ENCODE data around the gene CEP120. TPM values are rescaled to one million over a fixed set of nuclear protein-coding genes. Genes with fewer than 3 reads are reported as not detected.

Gene CEP120
- total RNA-seq, 2 experiments from 2014 or later, result 69.9 to 74.9 TPM

GRCh38 chr5:123455095-123455494, 31.9 kb upstream of the CEP120 start:
- CTCF ChIA-PET, result interaction anchor here (1.2 kb wide), 1 partner anchor 29 kb away, joined by 4 read pairs; no protein-coding TSS in a partner anchor
- intact Hi-C loops (cut with DNase I, micrococcal nuclease), result no loop called here
- ATAC-seq (ENCODE audit: poor library complexity) (no peak), DNase-seq (no peak)
- H3K4me3 ChIP-seq (ENCODE audit: low read length), result no peak overlapping the region
- no peaks in the 10 kb centered on the region for H3K27me3 ChIP-seq (ENCODE audit: control insufficient read depth in 1 of 2, insufficient read depth in 2 of 2, low read length in 2 of 2)
- no peak overlapping the region for H3K27ac ChIP-seq (ENCODE audit: low read depth in 1 of 2, low read length in 2 of 2)
- no peaks in the 10 kb centered on the region for H3K36me3 ChIP-seq (ENCODE audit: insufficient read depth, low read length)
- POLR2A ChIA-PET, result no interaction called here
- no peak overlapping the region for H3K4me3 Mint-ChIP-seq
- H3K9me3 Mint-ChIP-seq, result peaks cover 2% of the 10 kb centered on the region
- no peak overlapping the region for H3K27ac Mint-ChIP-seq
- H3K4me1 Mint-ChIP-seq (ENCODE audit: low read depth), result peaks cover 2% of the 10 kb centered on the region
- no peaks in the 10 kb centered on the region for H3K9me3 ChIP-seq (ENCODE audit: control insufficient read depth in 1 of 2, insufficient read depth in 1 of 2, low read length in 2 of 2)
- no peaks in the 10 kb centered on the region for H3K27me3 Mint-ChIP-seq
- no peaks in the 10 kb centered on the region for H3K4me1 ChIP-seq (ENCODE audit: insufficient read depth, low read length)
- H3K36me3 Mint-ChIP-seq (ENCODE audit: low read depth), result no peaks in the 10 kb centered on the region
- TF ChIP-seq, protein P1, sequence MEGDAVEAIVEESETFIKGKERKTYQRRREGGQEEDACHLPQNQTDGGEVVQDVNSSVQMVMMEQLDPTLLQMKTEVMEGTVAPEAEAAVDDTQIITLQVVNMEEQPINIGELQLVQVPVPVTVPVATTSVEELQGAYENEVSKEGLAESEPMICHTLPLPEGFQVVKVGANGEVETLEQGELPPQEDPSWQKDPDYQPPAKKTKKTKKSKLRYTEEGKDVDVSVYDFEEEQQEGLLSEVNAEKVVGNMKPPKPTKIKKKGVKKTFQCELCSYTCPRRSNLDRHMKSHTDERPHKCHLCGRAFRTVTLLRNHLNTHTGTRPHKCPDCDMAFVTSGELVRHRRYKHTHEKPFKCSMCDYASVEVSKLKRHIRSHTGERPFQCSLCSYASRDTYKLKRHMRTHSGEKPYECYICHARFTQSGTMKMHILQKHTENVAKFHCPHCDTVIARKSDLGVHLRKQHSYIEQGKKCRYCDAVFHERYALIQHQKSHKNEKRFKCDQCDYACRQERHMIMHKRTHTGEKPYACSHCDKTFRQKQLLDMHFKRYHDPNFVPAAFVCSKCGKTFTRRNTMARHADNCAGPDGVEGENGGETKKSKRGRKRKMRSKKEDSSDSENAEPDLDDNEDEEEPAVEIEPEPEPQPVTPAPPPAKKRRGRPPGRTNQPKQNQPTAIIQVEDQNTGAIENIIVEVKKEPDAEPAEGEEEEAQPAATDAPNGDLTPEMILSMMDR (IDR thresholded peaks at IDR 0.05), result no peak

GRCh38 chr5:123454259-123454911, 31.2 kb upstream of the CEP120 start:
- ChIA-PET POLR2A (no interaction called here), CTCF (interaction anchor here (1.2 kb wide), 1 partner anchor 29 kb away, joined by 4 read pairs; no protein-coding TSS in a partner anchor)
- no peaks in the 10 kb centered on the region for H3K27me3 ChIP-seq (ENCODE audit: control insufficient read depth in 1 of 2, insufficient read depth in 2 of 2, low read length in 2 of 2)
- H3K27me3 Mint-ChIP-seq, result no peaks in the 10 kb centered on the region
- H3K9me3 Mint-ChIP-seq, result no peaks in the 10 kb centered on the region
- no peak overlapping the region for H3K4me3 ChIP-seq (ENCODE audit: low read length)
- ATAC-seq (ENCODE audit: poor library complexity) (no peak), DNase-seq (no peak)
- no peaks in the 10 kb centered on the region for H3K36me3 ChIP-seq (ENCODE audit: insufficient read depth, low read length)
- no peaks in the 10 kb centered on the region for H3K36me3 Mint-ChIP-seq (ENCODE audit: low read depth)
- no peak overlapping the region for H3K27ac Mint-ChIP-seq
- intact Hi-C loops (cut with DNase I, micrococcal nuclease), result no loop called here
- no peaks in the 10 kb centered on the region for H3K4me1 Mint-ChIP-seq (ENCODE audit: low read depth)
- no peak overlapping the region for H3K4me3 Mint-ChIP-seq
- no peaks in the 10 kb centered on the region for H3K9me3 ChIP-seq (ENCODE audit: control insufficient read depth in 1 of 2, insufficient read depth in 1 of 2, low read length in 2 of 2)
- H3K27ac ChIP-seq (ENCODE audit: low read depth in 1 of 2, low read length in 2 of 2), result no peak overlapping the region
- TF ChIP-seq, protein P1 (IDR thresholded peaks at IDR 0.05), result no peak
- H3K4me1 ChIP-seq (ENCODE audit: insufficient read depth, low read length), result no peaks in the 10 kb centered on the region

- H3K4me3 Mint-ChIP-seq, result no peak overlapping the region
- Histone ChIP-seq H3K27ac (ENCODE audit: low read depth in 1 of 2, low read length in 2 of 2) (no peak overlapping the region), H3K4me3 (ENCODE audit: low read length) (no peak overlapping the region), H3K27me3 (ENCODE audit: control insufficient read depth in 1 of 2, insufficient read depth in 2 of 2, low read length in 2 of 2) (no peaks in the 10 kb centered on the region), H3K36me3 (ENCODE audit: insufficient read depth, low read length) (no peaks in the 10 kb centered on the region), H3K9me3 (ENCODE audit: control insufficient read depth in 1 of 2, insufficient read depth in 1 of 2, low read length in 2 of 2) (no peaks in the 10 kb centered on the region), H3K4me1 (ENCODE audit: insufficient read depth, low read length) (no peaks in the 10 kb centered on the region)
- no peak overlapping the region for H3K27ac Mint-ChIP-seq
- no peaks in the 10 kb centered on the region for H3K27me3 Mint-ChIP-seq
- TF ChIP-seq, protein P1 (IDR thresholded peaks at IDR 0.05), result no peak
- H3K36me3 Mint-ChIP-seq (ENCODE audit: low read depth), result no peaks in the 10 kb centered on the region
- DNase-seq, result no peak
- H3K4me1 Mint-ChIP-seq (ENCODE audit: low read depth), result peaks cover 6% of the 10 kb centered on the region
- H3K9me3 Mint-ChIP-seq, result no peaks in the 10 kb centered on the region
- ChIA-PET POLR2A (no interaction called here), CTCF (interaction anchor here (1.0 kb wide), 1 partner anchor 13 kb away, joined by 4 read pairs; no protein-coding TSS in a partner anchor)
- intact Hi-C loops (cut with DNase I, micrococcal nuclease), result no loop called here
- ATAC-seq (ENCODE audit: poor library complexity), result no peak
Measured at GRCh38 chr5:123452401-123452800, 29.2 kb upstream of the CEP120 start.
